Hematopoietic multipotent progenitor cell treated with erythropoietin and hydrocortisone succinate and interleukin-3 and kit ligand, for 15 days (in vitro differentiated cells): ENCODE data around the gene SLC16A6.
"Not testable (repeated sequence)": the region's sequence is repeated elsewhere in the genome, so short reads cannot be mapped to it uniquely, and the experiment has no call there.

ENCODE experiments used
- DNase-seq: peaks from one replicate; pipeline ENCODE4 v3.0.0-alpha.2; 2015; ENCODE audit warnings: low spot score

Gene SLC16A6

DNA sequence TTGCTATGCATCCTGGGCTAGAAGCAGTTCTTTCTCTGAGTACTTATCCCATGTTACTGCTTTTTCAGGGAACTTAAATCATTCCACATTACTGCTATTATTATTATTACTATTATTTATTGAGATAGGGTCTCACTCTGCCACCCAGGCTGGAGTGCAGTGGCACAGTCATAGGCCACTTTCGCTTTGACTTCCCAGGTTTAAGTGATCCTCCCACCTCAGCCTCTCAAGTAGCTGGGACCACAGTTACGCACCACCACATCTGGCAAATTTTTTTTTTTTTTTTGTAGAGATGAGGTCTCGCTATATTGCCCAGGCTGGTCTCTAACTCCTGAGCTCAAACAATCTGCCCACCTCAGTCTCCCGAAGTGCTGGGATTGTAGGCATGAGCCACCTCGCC is 71.5 kb downstream of the SLC16A6 start:
- not testable (repeated sequence) for DNase-seq
